GM23338 (cell line): Measurements from ENCODE around the gene RPRD1A. TPM values are rescaled to one million over a fixed set of nuclear protein-coding genes. Genes with fewer than 3 reads are reported as not detected.
"Not testable (repeated sequence)": the region's sequence is repeated elsewhere in the genome, so short reads cannot be mapped to it uniquely, and the experiment has no call there.

ENCODE experiments used
- ATAC-seq: fragments of 200-7000 bp; cut with Tn5 transposase; 3 replicates; pipeline ENCODE4 v1.9.1; 2020
- DNase-seq: peaks from one replicate; pipeline ENCODE4 v3.0.0-alpha.2; 2015; ENCODE audit warnings: low spot score
- H2AFZ ChIP-seq: fragments of 200-600 bp; sonication (generic); 2 replicates; pipeline ENCODE4 v1.8.0; 2016; ENCODE audit warnings: antibody characterized with exemption, mild to moderate bottlenecking, moderate library complexity
- H3F3A ChIP-seq: fragments of 200-600 bp; sonication (generic); replicated peaks from 2 replicates; pipeline ENCODE4 v1.8.0; 2017; ENCODE audit warnings: antibody characterized with exemption, mixed run types, low read depth
- H3K27ac ChIP-seq: fragments of 200-600 bp; sonication (generic); 2 replicates; pipeline ENCODE4 v1.6.1; 2016; ENCODE audit warnings: low read depth
- H3K27me3 ChIP-seq: fragments of 200-600 bp; sonication (generic); 2 replicates; pipeline ENCODE4 v1.8.0; 2016; ENCODE audit warnings: mild to moderate bottlenecking, mixed run types, moderate library complexity; ENCODE audit not compliant: insufficient read depth
- H3K36me3 ChIP-seq: fragments of 200-600 bp; sonication (generic); 2 replicates; pipeline ENCODE4 v1.8.0; 2016; ENCODE audit warnings: mild to moderate bottlenecking; ENCODE audit not compliant: insufficient read depth
- H3K4me1 ChIP-seq: fragments of 200-600 bp; sonication (generic); 2 replicates; pipeline ENCODE4 v1.8.0; 2016; ENCODE audit warnings: mild to moderate bottlenecking, moderate library complexity; ENCODE audit not compliant: insufficient read depth
- H3K4me2 ChIP-seq: fragments of 200-600 bp; sonication (generic); 2 replicates; pipeline ENCODE4 v1.7.1; 2017; ENCODE audit warnings: mixed run types
- H3K4me3 ChIP-seq: fragments of 200-600 bp; sonication (generic); 2 replicates; pipeline ENCODE4 v1.6.1; 2016; ENCODE audit warnings: mixed run types
- H3K79me2 ChIP-seq: fragments of 200-600 bp; sonication (generic); replicated peaks from 2 replicates; pipeline ENCODE4 v1.8.0; 2017; ENCODE audit warnings: mild to moderate bottlenecking; ENCODE audit not compliant: insufficient read depth
- H3K9me2 ChIP-seq: fragments of 200-600 bp; sonication (generic); 2 replicates; pipeline ENCODE4 v1.8.0; 2017; ENCODE audit not compliant: insufficient read depth
- H4K20me1 ChIP-seq: fragments of 200-600 bp; sonication (generic); replicated peaks from 2 replicates; pipeline ENCODE4 v1.8.0; 2017; ENCODE audit warnings: mild to moderate bottlenecking; ENCODE audit not compliant: insufficient read depth
- H3K27ac Mint-ChIP-seq: 2 replicates; pipeline ENCODE4 v1.8.0; 2020; ENCODE audit warnings: inconsistent platforms, mild to moderate bottlenecking, moderate library complexity, mixed read lengths
- H3K27me3 Mint-ChIP-seq: 3 replicates; pipeline ENCODE4 v1.8.0; 2022; ENCODE audit warnings: low read depth, mild to moderate bottlenecking, moderate library complexity, mixed read lengths, inconsistent platforms; ENCODE audit not compliant: insufficient read depth, poor library complexity
- H3K36me3 Mint-ChIP-seq: 3 replicates; pipeline ENCODE4 v1.8.0; 2021; ENCODE audit warnings: low read depth, mild to moderate bottlenecking, inconsistent platforms, moderate library complexity, mixed read lengths
- H3K4me1 Mint-ChIP-seq: 3 replicates; pipeline ENCODE4 v1.8.0; 2020; ENCODE audit warnings: mild to moderate bottlenecking, inconsistent platforms, mixed read lengths
- H3K4me3 Mint-ChIP-seq: 3 replicates; pipeline ENCODE4 v1.8.0; 2021; ENCODE audit warnings: moderate library complexity, mild to moderate bottlenecking, inconsistent platforms, mixed read lengths
- H3K9me3 Mint-ChIP-seq: 3 replicates; pipeline ENCODE4 v1.8.0; 2020; ENCODE audit warnings: moderate library complexity, mild to moderate bottlenecking, inconsistent platforms, mixed read lengths
- CREB1 ChIP-seq: fragments of 250-450 bp; sonication (Bioruptor Pico); IDR thresholded peaks from 2 replicates; pipeline ENCODE4 v1.5.0; 2020; ENCODE audit warnings: low read depth, mild to moderate bottlenecking, moderate library complexity
- ETS1 ChIP-seq: IDR thresholded peaks from 2 replicates; pipeline ENCODE4 v1.6.1; 2016; ENCODE audit warnings: antibody characterized with exemption
- JUNB ChIP-seq: IDR thresholded peaks from one replicate; pipeline ENCODE4 v1.6.1; 2016; ENCODE audit warnings: antibody characterized with exemption; ENCODE audit not compliant: unreplicated experiment
- POLR2AphosphoS5 ChIP-seq: IDR thresholded peaks from 2 replicates; pipeline ENCODE4 v1.6.1; 2016; ENCODE audit warnings: antibody characterized with exemption, low read depth
- REST ChIP-seq: IDR thresholded peaks from one replicate; pipeline ENCODE4 v1.6.1; 2018; ENCODE audit warnings: antibody characterized with exemption; ENCODE audit not compliant: unreplicated experiment
- STAT1 ChIP-seq: IDR thresholded peaks from one replicate; pipeline ENCODE4 v1.6.1; 2016; ENCODE audit warnings: antibody characterized with exemption; ENCODE audit not compliant: unreplicated experiment
- ZNF114 ChIP-seq: fragments of 250-450 bp; sonication (Bioruptor Pico); IDR thresholded peaks from 2 replicates; pipeline ENCODE4 v1.5.0; 2020; ENCODE audit warnings: mild to moderate bottlenecking, moderate library complexity
- polyA plus RNA-seq: library from polyadenylated mRNA; unstranded; fragments of >200 nt; fragmentation: Nextera tagmentation; extraction: Ambion mirVana; gene quantifications from 2 replicates; pipeline ENCODE4 v1.2.1, GENCODE V29; 2016
- total RNA-seq: library from RNA; depleted of rRNA; stranded (reverse); fragments of >200 nt; shearing (Covaris generic); gene quantifications from 2 replicates; pipeline ENCODE4 v1.2.3, GENCODE V29; 2014

Gene RPRD1A
- total and polyA plus RNA-seq, 2 experiments from 2014 or later, result 67.9 to 157 TPM

- no peak for TF ChIP-seq JUNB
- TF ChIP-seq CREB1, result no peak
- no peak for TF ChIP-seq ETS1
- TF ChIP-seq REST, result no peak
Measured at GRCh38 chr18:36078751-36079529, 11.6 kb upstream of the RPRD1A start (continued).

- not testable (repeated sequence) for H3K36me3 Mint-ChIP-seq, H2AFZ ChIP-seq, H3K9me2 ChIP-seq, H3K27me3 Mint-ChIP-seq, H3F3A ChIP-seq, H3K4me2 ChIP-seq, DNase-seq, H3K4me3 ChIP-seq, H3K36me3 ChIP-seq, H3K4me1 ChIP-seq, ATAC-seq, H3K4me1 Mint-ChIP-seq, H3K79me2 ChIP-seq, H3K4me3 Mint-ChIP-seq, H3K27ac Mint-ChIP-seq, H4K20me1 ChIP-seq, H3K27ac ChIP-seq, H3K27me3 ChIP-seq
- H3K9me3 Mint-ChIP-seq, result peaks cover 26% of the 10 kb centered on the region; the same call in 2 of the 3 replicates
Measured at GRCh38 chr18:36077764-36078163, 10.4 kb upstream of the RPRD1A start.

GRCh38 chr18:36075862-36076587, 8.7 kb upstream of the RPRD1A start:
- ATAC-seq (no peak), DNase-seq (no peak)
- peaks cover 8% of the 10 kb centered on the region for H3K27me3 Mint-ChIP-seq
- no peaks in the 10 kb centered on the region for H3K4me1 Mint-ChIP-seq
- Histone ChIP-seq H4K20me1 (no peaks in the 10 kb centered on the region), H3K36me3 (no peaks in the 10 kb centered on the region), H3K4me3 (no peak overlapping the region), H3K27me3 (no peaks in the 10 kb centered on the region), H3K79me2 (no peaks in the 10 kb centered on the region), H2AFZ (no peak overlapping the region), H3K4me1 (no peaks in the 10 kb centered on the region), H3K4me2 (no peak overlapping the region), H3K27ac (no peak overlapping the region), H3K9me2 (no peaks in the 10 kb centered on the region; the same call in 1 of the 2 replicates), H3F3A (no peaks in the 10 kb centered on the region)
- H3K27ac Mint-ChIP-seq, result no peak overlapping the region
- no peak overlapping the region for H3K4me3 Mint-ChIP-seq
- no peaks in the 10 kb centered on the region for H3K36me3 Mint-ChIP-seq
- H3K9me3 Mint-ChIP-seq, result peaks cover 23% of the 10 kb centered on the region; the same call in 2 of the 3 replicates
- TF ChIP-seq CREB1 (no peak), ETS1 (no peak), POLR2AphosphoS5 (no peak), STAT1 (no peak), ZNF114 (CRISPR knock-in tag) (no peak)
